ENCODE results near the gene CCAR1. TPM values are rescaled to one million over a fixed set of nuclear protein-coding genes. Genes with fewer than 3 reads are reported as not detected.
"Not testable (repeated sequence)": the region's sequence is repeated elsewhere in the genome, so short reads cannot be mapped to it uniquely, and the experiment has no call there.

The CCAR1 gene
- total and polyA plus RNA-seq, 2 experiments from 2014 or later = 32.4 to 53.2 TPM

- Histone ChIP-seq H2AFZ (no peak overlapping the region), H3K9me2 (ENCODE audit: insufficient read depth) (no peaks in the 10 kb centered on the region), H3K9me3 (ENCODE audit: low read depth) (no peaks in the 10 kb centered on the region), H3K9ac (no peak overlapping the region), H3F3A (ENCODE audit: insufficient read depth) (no peaks in the 10 kb centered on the region), H3K27me3 (replicated peaks; ENCODE audit: insufficient read depth) (no peaks in the 10 kb centered on the region), H3K27ac (no peak overlapping the region), H3K4me1 (ENCODE audit: insufficient read depth) (no peaks in the 10 kb centered on the region), H3K36me3 (ENCODE audit: low read depth) (no peaks in the 10 kb centered on the region), H4K20me1 (ENCODE audit: insufficient read depth) (no peaks in the 10 kb centered on the region), H3K79me2 (ENCODE audit: insufficient read depth) (no peaks in the 10 kb centered on the region), H3K4me2 (ENCODE audit: unreplicated experiment) (no peak overlapping the region), H3K4me3 (no peak overlapping the region)
- DNase-seq = no peak
- WGBS, 2 experiments (ENCODE audit: low coverage in 1 of 2, low lambda C conversion rate in 2 of 2, missing lambda C conversion rate in 2 of 2) = 90 to 92% methylated on average over 7 of the region's 7 CpGs
- TF ChIP-seq EZH2phosphoT487 (IDR thresholded peaks at IDR 0.05; ENCODE audit: insufficient read depth, low read depth) (no peak), EZH2 (IDR thresholded peaks at IDR 0.05; ENCODE audit: insufficient read depth, poor library complexity, severe bottlenecking) (no peak)
- in situ Hi-C loops (cut with MboI) = no loop called here
These were observed 90.4 kb downstream of the CCAR1 start for GRCh38 chr10:68811314-68812009.

GRCh38 chr10:68812420-68812819 is 91.4 kb downstream of the CCAR1 start:
- Histone ChIP-seq H3K27ac (no peak overlapping the region), H3K9me3 (ENCODE audit: low read depth) (no peaks in the 10 kb centered on the region), H3K36me3 (ENCODE audit: low read depth) (no peaks in the 10 kb centered on the region), H4K20me1 (ENCODE audit: insufficient read depth) (no peaks in the 10 kb centered on the region), H2AFZ (no peak overlapping the region), H3K4me2 (ENCODE audit: unreplicated experiment) (no peak overlapping the region), H3K9ac (no peak overlapping the region), H3F3A (ENCODE audit: insufficient read depth) (no peaks in the 10 kb centered on the region), H3K79me2 (ENCODE audit: insufficient read depth) (no peaks in the 10 kb centered on the region), H3K9me2 (ENCODE audit: insufficient read depth) (no peaks in the 10 kb centered on the region), H3K4me1 (ENCODE audit: insufficient read depth) (no peaks in the 10 kb centered on the region), H3K4me3 (no peak overlapping the region), H3K27me3 (replicated peaks; ENCODE audit: insufficient read depth) (no peaks in the 10 kb centered on the region)
- in situ Hi-C loops (cut with MboI) = no loop called here
- WGBS, 2 experiments (ENCODE audit: low coverage in 1 of 2, low lambda C conversion rate in 2 of 2, missing lambda C conversion rate in 2 of 2) = 79 to 81% methylated on average over 4 of the region's 4 CpGs
- TF ChIP-seq EZH2phosphoT487 (IDR thresholded peaks at IDR 0.05; ENCODE audit: insufficient read depth, low read depth) (no peak), EZH2 (IDR thresholded peaks at IDR 0.05; ENCODE audit: insufficient read depth, poor library complexity, severe bottlenecking) (no peak)
- DNase-seq = no peak

- Histone ChIP-seq H3K4me3 (no peak overlapping the region), H2AFZ (no peak overlapping the region), H3K36me3 (ENCODE audit: low read depth) (no peaks in the 10 kb centered on the region), H3K9ac (no peak overlapping the region), H4K20me1 (ENCODE audit: insufficient read depth) (no peaks in the 10 kb centered on the region), H3K4me2 (ENCODE audit: unreplicated experiment) (no peak overlapping the region), H3K79me2 (ENCODE audit: insufficient read depth) (no peaks in the 10 kb centered on the region), H3K4me1 (ENCODE audit: insufficient read depth) (no peaks in the 10 kb centered on the region), H3K9me2 (ENCODE audit: insufficient read depth) (no peaks in the 10 kb centered on the region), H3K27me3 (replicated peaks; ENCODE audit: insufficient read depth) (no peaks in the 10 kb centered on the region), H3F3A (ENCODE audit: insufficient read depth) (no peaks in the 10 kb centered on the region), H3K9me3 (ENCODE audit: low read depth) (no peaks in the 10 kb centered on the region), H3K27ac (no peak overlapping the region)
- in situ Hi-C loops (cut with MboI) = no loop called here
- DNase-seq = no peak
- TF ChIP-seq EZH2 (IDR thresholded peaks at IDR 0.05; ENCODE audit: insufficient read depth, poor library complexity, severe bottlenecking) (no peak), EZH2phosphoT487 (IDR thresholded peaks at IDR 0.05; ENCODE audit: insufficient read depth, low read depth) (no peak)
These were observed 92.5 kb downstream of the CCAR1 start for GRCh38 chr10:68813559-68813958.

- Histone ChIP-seq H2AFZ (no peak overlapping the region), H3K9me2 (ENCODE audit: insufficient read depth) (no peaks in the 10 kb centered on the region), H3K79me2 (ENCODE audit: insufficient read depth) (no peaks in the 10 kb centered on the region), H4K20me1 (ENCODE audit: insufficient read depth) (no peaks in the 10 kb centered on the region), H3F3A (ENCODE audit: insufficient read depth) (no peaks in the 10 kb centered on the region), H3K9ac (no peak overlapping the region), H3K27me3 (replicated peaks; ENCODE audit: insufficient read depth) (no peaks in the 10 kb centered on the region), H3K36me3 (ENCODE audit: low read depth) (no peaks in the 10 kb centered on the region), H3K9me3 (ENCODE audit: low read depth) (no peaks in the 10 kb centered on the region), H3K4me2 (ENCODE audit: unreplicated experiment) (no peak overlapping the region), H3K4me3 (no peak overlapping the region), H3K27ac (no peak overlapping the region), H3K4me1 (ENCODE audit: insufficient read depth) (no peaks in the 10 kb centered on the region)
- no peak for DNase-seq
- no peak for TF ChIP-seq EZH2phosphoT487 (IDR thresholded peaks at IDR 0.05; ENCODE audit: insufficient read depth, low read depth)
- TF ChIP-seq EZH2 (IDR thresholded peaks at IDR 0.05; ENCODE audit: insufficient read depth, poor library complexity, severe bottlenecking) = no peak
- in situ Hi-C loops (cut with MboI) = no loop called here
- 45 to 48% methylated on average over 4 of the region's 4 CpGs for WGBS, 2 experiments (ENCODE audit: low coverage in 1 of 2, low lambda C conversion rate in 2 of 2, missing lambda C conversion rate in 2 of 2)
These were observed 95.9 kb downstream of the CCAR1 start for GRCh38 chr10:68816796-68817412.

- in situ Hi-C loops (cut with MboI); H4K20me1 ChIP-seq (ENCODE audit: insufficient read depth); H3K9ac ChIP-seq; H3F3A ChIP-seq (ENCODE audit: insufficient read depth); H2AFZ ChIP-seq; DNase-seq; H3K9me3 ChIP-seq (ENCODE audit: low read depth); H3K4me1 ChIP-seq (ENCODE audit: insufficient read depth); H3K27ac ChIP-seq; H3K36me3 ChIP-seq (ENCODE audit: low read depth); H3K4me2 ChIP-seq (ENCODE audit: unreplicated experiment); H3K9me2 ChIP-seq (ENCODE audit: insufficient read depth); H3K27me3 ChIP-seq (replicated peaks; ENCODE audit: insufficient read depth); H3K4me3 ChIP-seq; H3K79me2 ChIP-seq (ENCODE audit: insufficient read depth): not testable (repeated sequence)
- WGBS, 2 experiments (ENCODE audit: low coverage in 1 of 2, low lambda C conversion rate in 2 of 2, missing lambda C conversion rate in 2 of 2) = 91 to 95% methylated on average over 1 of the region's 1 CpG
These were observed 99.3 kb downstream of the CCAR1 start for GRCh38 chr10:68820359-68820758.

- H4K20me1 ChIP-seq (ENCODE audit: insufficient read depth); H3K4me1 ChIP-seq (ENCODE audit: insufficient read depth); H3K27ac ChIP-seq; H3K27me3 ChIP-seq (replicated peaks; ENCODE audit: insufficient read depth); H2AFZ ChIP-seq; H3K9me2 ChIP-seq (ENCODE audit: insufficient read depth); H3K9ac ChIP-seq; H3K9me3 ChIP-seq (ENCODE audit: low read depth); H3K4me2 ChIP-seq (ENCODE audit: unreplicated experiment); in situ Hi-C loops (cut with MboI); H3F3A ChIP-seq (ENCODE audit: insufficient read depth); H3K4me3 ChIP-seq; DNase-seq; H3K79me2 ChIP-seq (ENCODE audit: insufficient read depth); H3K36me3 ChIP-seq (ENCODE audit: low read depth): not testable (repeated sequence)
- WGBS, 2 experiments (ENCODE audit: low coverage in 1 of 2, low lambda C conversion rate in 2 of 2, missing lambda C conversion rate in 2 of 2) = 86 to 100% methylated on average over 2 of the region's 2 CpGs
These were observed 101.6 kb downstream of the CCAR1 start for GRCh38 chr10:68822626-68823025.

All from GM23248 (cell line).